ENCODE measurements around the gene ZDHHC14. TPM values are rescaled to one million over a fixed set of nuclear protein-coding genes. Genes with fewer than 3 reads are reported as not detected.
A peak's percentile ranks its signal among the peaks of the same experiment; 100 is the strongest.
"Not testable (repeated sequence)": the region's sequence is repeated elsewhere in the genome, so short reads cannot be mapped to it uniquely, and the experiment has no call there.

ZDHHC14 gene
- total RNA-seq, 1 donor from 2014 or later, result 26.1 TPM

- Mint-ChIP-seq H3K4me1 (ENCODE audit: unreplicated experiment) (peaks cover 23% of the 10 kb centered on the region), H3K36me3 (ENCODE audit: low read depth, unreplicated experiment) (peaks cover 7% of the 10 kb centered on the region), H3K9me3 (ENCODE audit: unreplicated experiment) (no peaks in the 10 kb centered on the region), H3K27me3 (ENCODE audit: unreplicated experiment) (peaks cover 5% of the 10 kb centered on the region), H3K27ac (ENCODE audit: unreplicated experiment) (no peak overlapping the region), H3K4me3 (ENCODE audit: unreplicated experiment) (peak overlapping the region; percentile 48)
- no peak for TF ChIP-seq CTCF (IDR thresholded peaks at IDR 0.05; ENCODE audit: unreplicated experiment)
- no peak for DNase-seq (ENCODE audit: low spot score)
Observed at GRCh38 chr6:157383471-157383870, 2.5 kb downstream of the ZDHHC14 start.

- DNase-seq (ENCODE audit: low spot score); H3K36me3 Mint-ChIP-seq (ENCODE audit: low read depth, unreplicated experiment); H3K9me3 Mint-ChIP-seq (ENCODE audit: unreplicated experiment); H3K4me3 Mint-ChIP-seq (ENCODE audit: unreplicated experiment); H3K27ac Mint-ChIP-seq (ENCODE audit: unreplicated experiment); H3K27me3 Mint-ChIP-seq (ENCODE audit: unreplicated experiment): not testable (repeated sequence)
- H3K4me1 Mint-ChIP-seq (ENCODE audit: unreplicated experiment), result peaks cover 19% of the 10 kb centered on the region
Observed at GRCh38 chr6:157384962-157385361, 4.0 kb downstream of the ZDHHC14 start.

DNA sequence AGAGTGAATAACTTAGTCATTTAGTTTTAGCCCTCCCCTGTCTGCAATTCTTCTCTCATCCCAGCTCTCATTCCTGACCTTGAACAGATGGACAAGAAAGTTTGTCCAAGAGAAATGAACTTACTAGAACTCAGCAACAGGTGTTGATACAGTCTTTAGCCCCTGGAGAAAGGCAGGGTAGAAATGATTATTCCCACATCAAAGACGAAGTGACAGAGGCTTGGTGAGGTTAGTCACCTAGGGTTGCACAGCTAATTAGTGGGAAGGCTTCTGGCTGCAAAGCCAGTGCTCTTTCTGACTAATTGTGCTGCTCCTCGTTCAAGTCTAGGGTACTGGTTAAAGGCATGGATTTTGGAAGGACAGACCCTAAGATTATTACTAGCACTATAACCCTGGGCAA is 4.5 kb downstream of the ZDHHC14 start:
- Mint-ChIP-seq H3K36me3 (ENCODE audit: low read depth, unreplicated experiment) (peaks cover 12% of the 10 kb centered on the region), H3K4me3 (ENCODE audit: unreplicated experiment) (no peak overlapping the region), H3K4me1 (ENCODE audit: unreplicated experiment) (peaks cover 19% of the 10 kb centered on the region), H3K27me3 (ENCODE audit: unreplicated experiment) (no peaks in the 10 kb centered on the region), H3K9me3 (ENCODE audit: unreplicated experiment) (no peaks in the 10 kb centered on the region), H3K27ac (ENCODE audit: unreplicated experiment) (no peak overlapping the region)
- no peak for DNase-seq (ENCODE audit: low spot score)
- no peak for TF ChIP-seq CTCF (IDR thresholded peaks at IDR 0.05; ENCODE audit: unreplicated experiment)

GRCh38 chr6:157386023-157386422 is 5.0 kb downstream of the ZDHHC14 start:
- no peak overlapping the region for H3K27ac Mint-ChIP-seq (ENCODE audit: unreplicated experiment)
- peaks cover 19% of the 10 kb centered on the region for H3K4me1 Mint-ChIP-seq (ENCODE audit: unreplicated experiment)
- H3K36me3 Mint-ChIP-seq (ENCODE audit: low read depth, unreplicated experiment), result peaks cover 12% of the 10 kb centered on the region
- DNase-seq (ENCODE audit: low spot score), result no peak
- H3K27me3 Mint-ChIP-seq (ENCODE audit: unreplicated experiment), result no peaks in the 10 kb centered on the region
- no peaks in the 10 kb centered on the region for H3K9me3 Mint-ChIP-seq (ENCODE audit: unreplicated experiment)
- no peak overlapping the region for H3K4me3 Mint-ChIP-seq (ENCODE audit: unreplicated experiment)
- TF ChIP-seq CTCF (IDR thresholded peaks at IDR 0.05; ENCODE audit: unreplicated experiment), result no peak

DNA sequence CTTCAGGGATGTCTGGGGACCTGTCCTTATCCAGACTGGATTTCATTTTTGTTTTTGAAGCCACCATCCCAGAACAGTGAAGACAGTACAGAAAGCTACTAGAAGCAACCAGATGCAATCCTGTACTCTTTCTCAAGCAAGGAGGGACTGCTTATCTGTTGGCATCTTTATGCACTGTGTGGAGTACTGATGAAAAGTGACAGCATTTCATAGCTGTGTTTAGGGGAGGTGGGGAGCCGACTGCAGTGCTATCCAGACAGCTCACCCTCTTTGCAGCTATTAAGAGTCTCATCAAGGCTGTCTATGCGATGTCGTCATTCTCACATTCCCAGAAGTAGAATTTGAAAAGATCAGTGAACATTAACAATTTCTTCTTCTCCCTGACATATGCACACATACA is 5.5 kb downstream of the ZDHHC14 start:
- H3K9me3 Mint-ChIP-seq (ENCODE audit: unreplicated experiment), result no peaks in the 10 kb centered on the region
- no peaks in the 10 kb centered on the region for H3K27me3 Mint-ChIP-seq (ENCODE audit: unreplicated experiment)
- H3K36me3 Mint-ChIP-seq (ENCODE audit: low read depth, unreplicated experiment), result peaks cover 14% of the 10 kb centered on the region
- no peak overlapping the region for H3K27ac Mint-ChIP-seq (ENCODE audit: unreplicated experiment)
- no peak overlapping the region for H3K4me3 Mint-ChIP-seq (ENCODE audit: unreplicated experiment)
- H3K4me1 Mint-ChIP-seq (ENCODE audit: unreplicated experiment), result peaks cover 22% of the 10 kb centered on the region
- no peak for DNase-seq (ENCODE audit: low spot score)
- TF ChIP-seq CTCF (IDR thresholded peaks at IDR 0.05; ENCODE audit: unreplicated experiment), result no peak

DNA sequence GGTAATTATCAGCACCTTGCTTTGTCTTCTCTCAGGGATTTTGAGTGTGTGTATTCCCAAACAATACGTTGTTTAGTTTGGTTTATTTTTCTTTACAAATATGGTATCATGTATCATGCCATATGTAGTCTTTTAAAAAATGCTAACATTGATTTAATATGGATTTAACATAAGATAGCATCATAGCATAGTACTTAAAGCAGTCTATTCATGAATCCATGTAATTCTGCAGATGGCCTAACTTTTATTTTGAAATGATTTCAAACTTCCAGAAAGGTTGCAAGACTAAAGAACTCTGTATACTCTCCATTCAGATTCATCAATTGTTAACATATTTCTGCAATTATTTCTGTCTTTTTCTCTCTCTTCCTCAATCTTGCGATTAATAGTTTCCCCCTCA is 7.9 kb downstream of the ZDHHC14 start:
- H3K27me3 Mint-ChIP-seq (ENCODE audit: unreplicated experiment), result no peaks in the 10 kb centered on the region
- peaks cover 18% of the 10 kb centered on the region for H3K36me3 Mint-ChIP-seq (ENCODE audit: low read depth, unreplicated experiment)
- no peak overlapping the region for H3K4me3 Mint-ChIP-seq (ENCODE audit: unreplicated experiment)
- H3K9me3 Mint-ChIP-seq (ENCODE audit: unreplicated experiment), result no peaks in the 10 kb centered on the region
- H3K4me1 Mint-ChIP-seq (ENCODE audit: unreplicated experiment), result peaks cover 30% of the 10 kb centered on the region
- no peak for DNase-seq (ENCODE audit: low spot score)
- H3K27ac Mint-ChIP-seq (ENCODE audit: unreplicated experiment), result no peak overlapping the region
- no peak for TF ChIP-seq CTCF (IDR thresholded peaks at IDR 0.05; ENCODE audit: unreplicated experiment)
